Neural crest cell (in vitro differentiated cells): ENCODE results near the gene CRYBA2. TPM values are rescaled to one million over a fixed set of nuclear protein-coding genes. Genes with fewer than 3 reads are reported as not detected.

Experiments used
- DNase-seq: peaks from one replicate; pipeline ENCODE4 v3.0.0; 2021; ENCODE audit warnings: low read depth, mixed read lengths, low spot score
- H3K27ac Mint-ChIP-seq: one replicate; pipeline ENCODE4 v1.8.0; 2021; ENCODE audit warnings: mild to moderate bottlenecking, mixed read lengths; ENCODE audit not compliant: unreplicated experiment
- H3K27me3 Mint-ChIP-seq: 2 replicates; pipeline ENCODE4 v1.8.0; 2021; ENCODE audit warnings: low read depth, mild to moderate bottlenecking, mixed read lengths
- H3K36me3 Mint-ChIP-seq: 2 replicates; pipeline ENCODE4 v1.8.0; 2021; ENCODE audit warnings: low read depth, mild to moderate bottlenecking, mixed read lengths
- H3K4me1 Mint-ChIP-seq: 2 replicates; pipeline ENCODE4 v1.8.0; 2021; ENCODE audit warnings: mixed read lengths
- H3K4me3 Mint-ChIP-seq: one replicate; pipeline ENCODE4 v1.8.0; 2021; ENCODE audit warnings: mild to moderate bottlenecking, mixed read lengths
- H3K9me3 Mint-ChIP-seq: 2 replicates; pipeline ENCODE4 v1.8.0; 2021; ENCODE audit warnings: mixed read lengths
- total RNA-seq: library from RNA; stranded (reverse); gene quantifications from 2 replicates; pipeline ENCODE4 v1.2.1, GENCODE V29; 2021
- TF ChIP-seq, protein P1 (sequence below): fragments of 200-600 bp; sonication (generic); conservative IDR thresholded peaks from 2 replicates; pipeline ENCODE4 v1.5.0; 2021; ENCODE audit warnings: antibody characterized with exemption, mild to moderate bottlenecking

CRYBA2 gene
- total RNA-seq, 1 donor from 2014 or later = not detected

DNA sequence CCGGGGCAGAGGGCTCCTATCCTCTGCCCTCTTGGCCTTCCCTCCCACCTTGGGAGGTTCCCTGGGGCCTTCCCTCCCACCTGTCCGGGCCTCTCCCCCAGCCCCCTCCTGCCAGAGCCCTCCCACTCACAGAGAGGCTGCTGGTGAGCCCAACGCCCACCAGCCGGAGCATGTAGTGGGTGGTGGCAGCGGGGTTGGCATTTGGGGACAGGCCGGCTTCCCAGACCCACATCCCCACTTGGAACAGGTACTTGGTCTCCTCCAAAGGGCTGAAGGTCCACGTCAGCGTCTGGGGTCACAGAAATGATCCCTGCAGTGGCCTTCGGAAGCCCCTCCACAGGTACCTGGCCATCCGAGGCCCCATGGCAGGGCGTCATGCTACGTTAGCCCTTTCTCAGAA is 28.8 kb upstream of the CRYBA2 start:
- peaks cover 14% of the 10 kb centered on the region for H3K27me3 Mint-ChIP-seq
- DNase-seq = no peak
- no peaks in the 10 kb centered on the region for H3K9me3 Mint-ChIP-seq
- TF ChIP-seq, protein P1, sequence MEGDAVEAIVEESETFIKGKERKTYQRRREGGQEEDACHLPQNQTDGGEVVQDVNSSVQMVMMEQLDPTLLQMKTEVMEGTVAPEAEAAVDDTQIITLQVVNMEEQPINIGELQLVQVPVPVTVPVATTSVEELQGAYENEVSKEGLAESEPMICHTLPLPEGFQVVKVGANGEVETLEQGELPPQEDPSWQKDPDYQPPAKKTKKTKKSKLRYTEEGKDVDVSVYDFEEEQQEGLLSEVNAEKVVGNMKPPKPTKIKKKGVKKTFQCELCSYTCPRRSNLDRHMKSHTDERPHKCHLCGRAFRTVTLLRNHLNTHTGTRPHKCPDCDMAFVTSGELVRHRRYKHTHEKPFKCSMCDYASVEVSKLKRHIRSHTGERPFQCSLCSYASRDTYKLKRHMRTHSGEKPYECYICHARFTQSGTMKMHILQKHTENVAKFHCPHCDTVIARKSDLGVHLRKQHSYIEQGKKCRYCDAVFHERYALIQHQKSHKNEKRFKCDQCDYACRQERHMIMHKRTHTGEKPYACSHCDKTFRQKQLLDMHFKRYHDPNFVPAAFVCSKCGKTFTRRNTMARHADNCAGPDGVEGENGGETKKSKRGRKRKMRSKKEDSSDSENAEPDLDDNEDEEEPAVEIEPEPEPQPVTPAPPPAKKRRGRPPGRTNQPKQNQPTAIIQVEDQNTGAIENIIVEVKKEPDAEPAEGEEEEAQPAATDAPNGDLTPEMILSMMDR = no peak
- no peaks in the 10 kb centered on the region for H3K36me3 Mint-ChIP-seq
- H3K27ac Mint-ChIP-seq = no peak overlapping the region
- no peak overlapping the region for H3K4me3 Mint-ChIP-seq
- peaks cover 14% of the 10 kb centered on the region for H3K4me1 Mint-ChIP-seq

DNA sequence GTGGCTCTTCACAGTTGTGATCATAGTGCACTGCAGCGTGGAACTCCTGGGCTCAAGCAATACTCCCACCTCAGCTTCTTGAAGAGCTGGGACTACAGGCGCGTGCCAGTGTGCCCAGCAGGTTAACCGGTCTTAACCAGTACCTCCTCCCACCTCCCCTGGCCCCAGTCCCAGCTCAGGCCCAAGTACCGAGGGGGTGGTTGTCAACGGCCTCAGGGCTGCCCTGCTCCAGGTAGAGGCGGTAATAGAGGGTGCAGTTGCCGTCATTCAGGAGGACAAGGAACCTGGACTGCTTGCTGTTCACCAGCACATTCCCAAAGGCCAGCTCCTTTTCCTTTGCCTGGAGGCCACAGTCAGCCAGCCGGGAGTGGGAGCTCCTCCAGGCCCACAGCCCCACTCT is 28.4 kb upstream of the CRYBA2 start:
- Mint-ChIP-seq H3K36me3 (no peaks in the 10 kb centered on the region), H3K4me3 (no peak overlapping the region), H3K9me3 (no peaks in the 10 kb centered on the region), H3K4me1 (peaks cover 12% of the 10 kb centered on the region), H3K27ac (no peak overlapping the region), H3K27me3 (peaks cover 18% of the 10 kb centered on the region)
- no peak for DNase-seq
- TF ChIP-seq, protein P1 = no peak

DNA sequence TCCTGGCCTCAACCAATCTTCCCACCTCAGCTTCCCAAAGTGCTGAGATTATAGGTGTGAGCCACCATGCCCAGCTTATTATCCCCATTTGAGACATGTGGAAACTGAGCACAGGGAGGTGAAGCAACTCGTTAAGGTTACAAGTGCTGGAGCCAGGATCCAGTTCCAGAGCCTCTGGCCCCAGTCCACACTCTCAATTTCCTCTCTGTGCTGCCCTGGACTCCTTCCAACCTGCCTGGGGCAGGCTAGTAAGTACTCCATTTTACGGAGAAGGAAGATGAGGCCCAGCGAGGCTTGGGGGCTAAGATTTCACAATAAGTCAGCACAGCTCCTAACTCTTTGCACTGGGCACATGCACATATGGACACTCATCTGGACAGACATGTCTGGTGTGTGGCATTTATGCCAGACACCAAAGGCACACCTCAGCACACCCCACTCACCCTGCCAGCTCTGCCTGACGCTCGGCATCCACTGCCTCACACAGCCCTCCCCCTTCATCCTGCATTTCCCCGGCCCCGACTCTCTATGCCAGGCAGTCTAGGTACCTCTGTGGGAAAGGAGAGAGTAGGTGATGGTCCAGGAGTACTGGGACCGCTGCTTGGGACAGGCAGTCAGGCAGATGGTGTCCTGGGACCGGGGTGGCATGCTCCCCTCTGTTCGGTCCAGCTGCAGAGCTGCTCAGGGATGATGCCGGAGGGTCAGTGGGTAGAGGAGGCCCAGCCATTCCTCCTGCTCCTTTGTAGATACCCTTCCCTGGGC is 27.6 kb upstream of the CRYBA2 start:
- H3K4me3 Mint-ChIP-seq = no peak overlapping the region
- peaks cover 20% of the 10 kb centered on the region for H3K27me3 Mint-ChIP-seq

DNA sequence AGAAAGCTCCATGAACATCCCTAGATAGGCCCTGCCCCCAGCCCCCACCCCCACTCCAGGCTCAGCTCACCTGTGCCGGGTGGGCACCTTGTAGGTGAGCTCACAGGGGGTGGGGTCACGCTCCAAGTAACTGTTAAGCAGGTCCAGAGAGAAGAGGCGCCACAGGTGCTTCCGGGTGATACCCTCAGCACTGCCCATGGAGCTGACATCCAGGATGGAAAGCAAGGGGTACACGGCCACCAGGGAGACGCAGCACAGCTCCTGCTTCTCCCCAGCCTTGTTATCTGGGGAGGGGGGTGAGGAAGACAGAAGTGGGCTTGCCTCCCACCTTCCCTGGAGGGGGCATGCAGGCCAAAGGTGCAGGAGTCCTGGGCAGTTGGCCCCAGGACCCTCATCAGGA is 26.2 kb upstream of the CRYBA2 start:
- TF ChIP-seq, protein P1 = no peak
- no peak overlapping the region for H3K4me3 Mint-ChIP-seq
- DNase-seq = no peak
- H3K4me1 Mint-ChIP-seq = no peaks in the 10 kb centered on the region
- no peaks in the 10 kb centered on the region for H3K36me3 Mint-ChIP-seq
- H3K27me3 Mint-ChIP-seq = peaks cover 31% of the 10 kb centered on the region
- no peaks in the 10 kb centered on the region for H3K9me3 Mint-ChIP-seq
- no peak overlapping the region for H3K27ac Mint-ChIP-seq

More for the DNA sequence above, 27.6 kb upstream of the CRYBA2 start:
- no peaks in the 10 kb centered on the region for H3K9me3 Mint-ChIP-seq
- H3K4me1 Mint-ChIP-seq = peaks cover 7% of the 10 kb centered on the region
- no peak for DNase-seq
- no peaks in the 10 kb centered on the region for H3K36me3 Mint-ChIP-seq
- TF ChIP-seq, protein P1 = no peak
- H3K27ac Mint-ChIP-seq = no peak overlapping the region

DNA sequence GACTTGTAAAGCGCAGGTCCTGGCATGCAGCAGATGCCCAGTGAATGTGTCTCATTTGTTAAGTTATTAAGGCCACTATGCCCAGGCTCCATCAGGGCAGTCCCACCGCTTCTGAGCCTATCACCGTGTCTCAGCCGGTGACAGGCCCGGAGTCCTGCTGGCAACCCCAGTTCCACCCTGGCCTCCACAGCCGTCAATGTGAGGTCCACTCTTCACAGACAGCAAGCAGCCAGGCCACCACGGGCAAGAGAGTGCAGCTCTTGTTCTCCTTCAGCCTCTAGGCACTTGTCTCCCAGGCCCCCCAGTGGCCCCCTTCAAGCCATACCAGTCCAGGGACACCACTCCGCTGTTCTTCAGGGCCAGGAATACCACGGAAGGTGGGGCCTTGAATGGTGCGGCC is 25.5 kb upstream of the CRYBA2 start:
- no peak overlapping the region for H3K4me3 Mint-ChIP-seq
- DNase-seq = no peak
- TF ChIP-seq, protein P1 = no peak
- H3K9me3 Mint-ChIP-seq = no peaks in the 10 kb centered on the region
- no peak overlapping the region for H3K27ac Mint-ChIP-seq
- H3K27me3 Mint-ChIP-seq = peaks cover 37% of the 10 kb centered on the region
- H3K4me1 Mint-ChIP-seq = no peaks in the 10 kb centered on the region
- no peaks in the 10 kb centered on the region for H3K36me3 Mint-ChIP-seq
